ENCODE data around the gene OR1M1. TPM values are rescaled to one million over a fixed set of nuclear protein-coding genes. Genes with fewer than 3 reads are reported as not detected.
A peak's percentile ranks its signal among the peaks of the same experiment; 100 is the strongest.
"Not testable (repeated sequence)": the region's sequence is repeated elsewhere in the genome, so short reads cannot be mapped to it uniquely, and the experiment has no call there.

The OR1M1 gene
- total and polyA plus RNA-seq, 10 of the 15 experiments (the other 5 are each of a cell fraction or from before 2014, with no cell fraction given), result not detected

- TF ChIP-seq E2F8 (IDR thresholded peaks at IDR 0.05; ENCODE audit: low read depth, partially characterized antibody) (no peak), BCL11A (IDR thresholded peaks at IDR 0.05; ENCODE audit: low read depth, low read length) (no peak), IKZF2 (IDR thresholded peaks at IDR 0.05) (no peak), CHD4 (IDR thresholded peaks at IDR 0.05) (no peak)
Measured at GRCh38 chr19:9052894-9053293, 34.0 kb upstream of the OR1M1 start (continued).

- WGBS (ENCODE audit: insufficient coverage, insufficient replicate concordance, low lambda C conversion rate, missing lambda C conversion rate), result 64% methylated on average over 6 of the region's 6 CpGs
- H3K9ac ChIP-seq (ENCODE audit: control insufficient read depth, insufficient read depth, low read length); POLR2A ChIA-PET; H3K9me3 ChIP-seq (replicated peaks; ENCODE audit: control insufficient read depth, insufficient read depth, low read length); H3K27ac ChIP-seq (ENCODE audit: control insufficient read depth, insufficient read depth); DNase-seq (ENCODE audit: low read depth, low spot score); BruUV-seq (replicated peaks); H3K4me3 ChIP-seq; CTCF ChIA-PET; in situ Hi-C loops (cut with MboI); FAIRE-seq; SMC1A ChIA-PET (ENCODE audit: uncharacterized antibody, unreplicated experiment); H2AFZ ChIP-seq (ENCODE audit: control insufficient read depth, low read depth, low read length); ATAC-seq; RAD21 ChIA-PET (ENCODE audit: unreplicated experiment); H3K27me3 ChIP-seq (replicated peaks in 1 of 2; ENCODE audit: control insufficient read depth in 2 of 2, insufficient read depth in 2 of 2, low read length in 1 of 2); intact Hi-C loops (cut with micrococcal nuclease; ENCODE audit: unreplicated experiment); H3K79me2 ChIP-seq (ENCODE audit: control insufficient read depth, insufficient read depth, low read length); H3K4me2 ChIP-seq (ENCODE audit: control insufficient read depth, insufficient read depth); H4K20me1 ChIP-seq (ENCODE audit: control insufficient read depth, insufficient read depth); H3K4me1 ChIP-seq (ENCODE audit: control insufficient read depth, insufficient read depth, low read length); H3K36me3 ChIP-seq (ENCODE audit: control insufficient read depth in 2 of 2, insufficient read depth in 2 of 2, low read length in 1 of 2): not testable (repeated sequence)
- TF ChIP-seq NFYB (IDR thresholded peaks at IDR 0.05; ENCODE audit: insufficient read depth, low read depth, low read length), result 0 out of 2 replicates have a peak, but pooled peaks have one; percentile 32
Measured at GRCh38 chr19:9053674-9054073, 33.2 kb upstream of the OR1M1 start.

Measured in GM12878 (cell line).